HEK293T (cell line): ENCODE results near the gene ETHE1.

Experiments
- CTCF ChIA-PET: fragments of 350-600 bp; formaldehyde crosslinking; extraction: SDS; loops from one replicate; lab custom pipeline; 2021; ENCODE audit warnings: antibody characterized with exemption, inconsistent platforms; lab: Yijun Ruan, JAX
- POLR2A ChIA-PET: fragments of 350-600 bp; formaldehyde crosslinking; extraction: SDS; loops from one replicate; lab custom pipeline; 2020; ENCODE audit warnings: antibody characterized with exemption, inconsistent platforms; lab: Yijun Ruan, JAX
- DNase-seq: peaks from one replicate; pipeline ENCODE4 v3.0.0; 2012; ENCODE audit warnings: mixed read lengths; ENCODE audit errors: extremely low spot score
- ARNT ChIP-seq: fragments of 450-650 bp; IDR thresholded peaks from 2 replicates; pipeline ENCODE4 v1.6.1; 2017; ENCODE audit warnings: mild to moderate bottlenecking
- BHLHE40 ChIP-seq: fragments of 450-650 bp; IDR thresholded peaks from 2 replicates; pipeline ENCODE4 v1.6.1; 2016; ENCODE audit warnings: mild to moderate bottlenecking, moderate library complexity, borderline replicate concordance
- CTBP1 ChIP-seq: fragments of 450-650 bp; IDR thresholded peaks from 2 replicates; pipeline ENCODE4 v1.6.1; 2016; ENCODE audit warnings: borderline replicate concordance
- ELF4 ChIP-seq: fragments of 450-650 bp; IDR thresholded peaks from 2 replicates; pipeline ENCODE4 v1.6.1; 2017; ENCODE audit warnings: antibody characterized with exemption
- FOXA1 ChIP-seq: fragments of 450-650 bp; IDR thresholded peaks from 2 replicates; pipeline ENCODE4 v1.6.1; 2016; ENCODE audit warnings: mild to moderate bottlenecking
- FOXK2 ChIP-seq: fragments of 450-650 bp; IDR thresholded peaks from 2 replicates; pipeline ENCODE4 v1.6.1; 2016; ENCODE audit warnings: mild to moderate bottlenecking
- FOXM1 ChIP-seq: fragments of 450-650 bp; IDR thresholded peaks from 2 replicates; pipeline ENCODE4 v1.6.1; 2017; ENCODE audit warnings: mild to moderate bottlenecking, borderline replicate concordance
- HDGF ChIP-seq: fragments of 450-650 bp; IDR thresholded peaks from 2 replicates; pipeline ENCODE4 v1.6.1; 2017; ENCODE audit warnings: antibody characterized with exemption, borderline replicate concordance
- L3MBTL2 ChIP-seq: fragments of 450-650 bp; conservative IDR thresholded peaks from 2 replicates; pipeline ENCODE4 v1.6.1; 2016; ENCODE audit warnings: mild to moderate bottlenecking
- LEF1 ChIP-seq: fragments of 450-650 bp; IDR thresholded peaks from 2 replicates; pipeline ENCODE4 v1.6.1; 2017; ENCODE audit warnings: mild to moderate bottlenecking, borderline replicate concordance
- SP1 ChIP-seq: fragments of 450-650 bp; IDR thresholded peaks from 2 replicates; pipeline ENCODE4 v1.6.1; 2017
- SUZ12 ChIP-seq: fragments of 450-650 bp; IDR thresholded peaks from 2 replicates; pipeline ENCODE4 v1.6.1; 2016; ENCODE audit warnings: mild to moderate bottlenecking
- TARDBP ChIP-seq: fragments of 450-650 bp; IDR thresholded peaks from 2 replicates; pipeline ENCODE4 v1.6.1; 2016
- ZNF384 ChIP-seq: fragments of 450-650 bp; IDR thresholded peaks from 2 replicates; pipeline ENCODE4 v1.6.1; 2016
- TF ChIP-seq, protein P1 (sequence below): fragments of 450-650 bp; IDR thresholded peaks from 2 replicates; pipeline ENCODE4 v1.6.1; 2016

The ETHE1 gene

DNA sequence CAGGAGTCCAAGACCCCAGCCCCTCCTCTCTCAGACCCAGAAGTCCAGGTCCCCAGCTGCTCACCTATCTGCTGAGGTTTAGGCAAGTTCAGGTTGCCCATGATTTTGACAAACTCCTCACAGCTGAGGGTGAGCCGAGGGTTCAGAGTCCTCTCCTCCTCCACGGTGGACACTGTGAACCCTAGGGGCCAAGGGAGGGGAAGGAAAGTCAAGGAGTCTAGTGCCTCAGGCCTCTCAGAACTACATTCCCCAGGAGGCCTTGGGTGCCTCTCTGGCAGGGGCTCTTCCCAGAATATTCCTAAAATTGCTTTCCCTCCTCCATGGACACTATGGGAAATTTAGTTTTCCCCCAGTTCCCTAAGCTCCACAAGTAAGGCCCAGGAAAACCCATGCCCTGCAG is 19.1 kb downstream of the ETHE1 start:
- CTCF ChIA-PET = no interaction called here
- POLR2A ChIA-PET = no interaction called here
- no peak for DNase-seq
- TF ChIP-seq TARDBP = no peak

DNA sequence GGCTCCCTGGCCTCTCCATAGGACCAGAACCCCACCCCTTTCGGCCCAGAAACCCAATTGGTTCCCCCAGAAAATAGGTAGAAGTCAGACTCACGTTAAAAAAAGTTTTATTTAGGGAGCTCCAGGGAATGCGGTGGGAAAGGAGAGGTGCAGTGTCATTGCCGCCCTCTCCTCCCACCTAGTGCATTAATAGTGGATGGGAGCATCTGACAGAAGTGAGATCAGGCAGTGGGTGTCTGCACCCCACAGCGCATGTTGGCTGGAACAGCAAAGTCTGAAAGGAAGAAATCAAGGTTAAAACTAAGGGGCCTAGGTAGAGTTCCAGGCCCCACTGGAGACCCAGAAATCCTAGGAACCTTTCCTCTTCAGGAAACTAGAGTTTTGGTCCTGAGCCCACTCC is 20.4 kb downstream of the ETHE1 start:
- ChIA-PET CTCF (no interaction called here), POLR2A (no interaction called here)
- TF ChIP-seq FOXK2 = no peak
- DNase-seq = no peak

DNA sequence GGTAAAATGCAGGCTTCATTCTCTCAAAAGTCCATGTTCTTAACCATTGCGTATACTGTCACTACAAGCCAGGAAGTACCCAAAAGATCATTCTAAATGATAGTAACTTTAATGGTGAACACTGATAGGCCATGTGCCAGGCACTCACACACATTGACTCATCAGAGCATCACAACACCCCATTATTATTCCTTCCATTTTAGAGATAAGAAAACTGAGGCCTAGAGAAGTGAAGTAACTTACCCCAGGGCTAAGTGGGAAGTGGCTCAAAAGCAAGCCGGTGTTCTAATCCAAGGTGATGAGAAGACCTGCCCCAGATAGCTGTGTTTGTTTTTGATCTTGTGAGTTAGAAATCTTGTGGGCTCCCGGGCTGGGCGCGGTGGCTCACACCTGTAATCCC is 21.1 kb downstream of the ETHE1 start:
- CTCF ChIA-PET = interaction anchor here (2.4 kb wide), 1 partner anchor 59 kb away, joined by 10 read pairs; no protein-coding TSS in a partner anchor
- no peak for DNase-seq
- no peak for TF ChIP-seq FOXA1
- TF ChIP-seq CTBP1 = no peak
- TF ChIP-seq L3MBTL2 = no peak
- no peak for TF ChIP-seq BHLHE40
- TF ChIP-seq TARDBP = no peak
- no peak for TF ChIP-seq SP1
- TF ChIP-seq ELF4 = no peak
- TF ChIP-seq SUZ12 = no peak
- POLR2A ChIA-PET = no interaction called here

- no peak for TF ChIP-seq TARDBP
- no peak for TF ChIP-seq SUZ12
- TF ChIP-seq FOXK2 = no peak
- no peak for TF ChIP-seq HDGF
- no peak for TF ChIP-seq ZNF384
- ChIA-PET POLR2A (interaction anchor here (1.2 to 2.0 kb wide), 3 partner anchors 15 to 91 kb away, joined by 3 to 11 read pairs (median 4); partner anchors contain the start of genes IRGQ and ZNF576), CTCF (interaction anchor here (2.4 kb wide), 1 partner anchor 58 kb away, joined by 10 read pairs; no protein-coding TSS in a partner anchor)
- DNase-seq = no peak
These were observed 21.9 kb downstream of the ETHE1 start for GRCh38 chr19:43505186-43505456.

DNA sequence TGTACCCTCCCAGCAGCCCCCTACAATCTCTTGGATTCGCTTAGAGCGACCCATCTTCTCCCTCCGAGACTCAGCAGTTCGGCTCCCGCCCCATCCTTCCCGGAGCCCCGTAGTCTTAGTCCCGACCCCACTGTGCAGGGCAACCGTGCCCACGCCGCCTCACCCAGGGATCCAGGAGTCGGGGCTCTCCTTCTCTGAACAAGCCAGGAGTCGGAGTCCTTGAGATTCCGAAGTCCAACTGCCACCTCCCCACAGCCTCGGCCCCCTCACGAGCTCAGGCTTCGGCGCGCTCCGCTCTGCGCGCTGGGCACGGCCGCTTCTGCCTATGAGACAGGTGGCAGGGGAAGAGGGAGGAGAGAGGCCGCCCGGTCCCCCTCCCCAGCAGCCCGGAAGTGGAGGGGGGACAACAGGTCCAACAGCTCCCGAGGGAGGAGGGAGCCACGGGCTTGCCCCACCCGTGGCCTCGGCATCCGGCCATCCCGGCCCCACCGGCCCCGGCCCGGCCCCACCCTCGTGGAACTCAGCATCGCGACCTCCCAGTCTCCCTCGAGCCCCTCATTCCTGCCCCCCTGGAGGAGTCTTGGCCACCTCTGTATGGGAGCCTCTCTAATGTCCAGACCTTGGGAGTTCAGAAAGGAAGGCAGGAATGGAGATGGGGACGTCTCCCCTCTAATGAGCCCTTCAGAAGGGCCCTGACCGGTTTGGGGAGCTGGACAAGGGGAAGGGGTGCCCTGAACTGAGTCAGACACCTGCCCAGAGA is 22.4 kb downstream of the ETHE1 start, which contains the start of gene PHLDB3:
Gene PHLDB3 (minus strand): TSS at position 321 of the 760 bp plus-strand sequence. CDS start 628 bp downstream, outside the sequence.
- TF ChIP-seq TARDBP (no peak), HDGF (no peak), SUZ12 (no peak), FOXM1 (no peak), ZNF384 (no peak), BHLHE40 (no peak), FOXA1 (no peak), ARNT (no peak), FOXK2 (no peak), ELF4 (no peak), L3MBTL2 (no peak; the same call in 1 of the 2 replicates)
- TF ChIP-seq, protein P1, sequence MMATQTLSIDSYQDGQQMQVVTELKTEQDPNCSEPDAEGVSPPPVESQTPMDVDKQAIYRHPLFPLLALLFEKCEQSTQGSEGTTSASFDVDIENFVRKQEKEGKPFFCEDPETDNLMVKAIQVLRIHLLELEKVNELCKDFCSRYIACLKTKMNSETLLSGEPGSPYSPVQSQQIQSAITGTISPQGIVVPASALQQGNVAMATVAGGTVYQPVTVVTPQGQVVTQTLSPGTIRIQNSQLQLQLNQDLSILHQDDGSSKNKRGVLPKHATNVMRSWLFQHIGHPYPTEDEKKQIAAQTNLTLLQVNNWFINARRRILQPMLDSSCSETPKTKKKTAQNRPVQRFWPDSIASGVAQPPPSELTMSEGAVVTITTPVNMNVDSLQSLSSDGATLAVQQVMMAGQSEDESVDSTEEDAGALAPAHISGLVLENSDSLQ = no peak
- peak; percentile 29 for DNase-seq
- ChIA-PET POLR2A (interaction anchor here (0.6 to 2.0 kb wide), 8 partner anchors 9 to 251 kb away, joined by 3 to 11 read pairs (median 4); partner anchors contain the start of genes IRGQ and ZNF576), CTCF (interaction anchor here (0.9 to 2.4 kb wide), 4 partner anchors 9 to 58 kb away, joined by 3 to 10 read pairs (median 3); no protein-coding TSS in a partner anchor)

DNA sequence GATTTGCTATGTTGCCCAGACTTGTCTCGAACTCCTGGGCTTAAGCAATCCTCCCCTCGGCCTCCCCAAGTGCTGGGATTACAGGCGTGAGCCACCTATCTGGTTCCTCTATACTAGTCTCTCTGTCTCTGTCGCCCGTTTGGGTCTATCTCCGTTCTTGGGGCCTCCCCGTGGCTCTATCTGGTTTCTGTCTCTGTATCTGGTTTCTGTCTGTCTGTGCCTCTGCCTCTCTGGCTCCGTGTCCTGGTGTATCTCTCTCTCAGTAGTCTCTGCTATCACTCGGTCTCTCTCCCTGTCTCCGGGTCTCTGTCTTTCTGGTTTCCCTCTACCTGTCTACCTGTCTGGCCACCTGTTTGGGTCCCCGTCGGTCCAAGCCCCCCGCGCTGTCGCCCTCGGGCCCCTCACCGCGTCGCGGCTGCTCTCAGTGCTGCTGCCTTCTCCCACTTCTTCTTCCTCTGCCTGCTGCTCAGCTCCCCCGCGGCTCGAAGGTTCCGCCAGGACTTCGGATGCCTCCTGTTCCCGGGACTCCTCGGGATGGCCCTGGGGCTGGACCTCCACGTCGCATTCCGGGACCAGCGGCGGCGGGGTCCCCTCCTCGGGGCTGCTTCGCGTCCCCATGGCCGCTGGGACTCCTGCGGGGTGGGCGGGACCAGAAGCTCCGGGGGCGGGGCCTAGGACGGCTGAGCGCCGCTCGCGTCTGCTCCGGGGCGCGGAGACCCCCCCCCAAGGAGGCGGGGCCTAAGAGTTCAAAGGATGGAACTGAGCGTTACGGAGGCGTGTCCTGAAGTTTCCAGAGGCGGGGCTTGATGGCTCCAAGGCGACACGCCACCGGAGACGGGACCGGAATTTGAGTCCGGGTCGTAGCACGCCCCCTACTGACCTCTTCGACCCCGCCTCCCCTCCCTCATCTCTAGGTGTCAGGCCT is 23.2 kb downstream of the ETHE1 start:
- peak; percentile 98 for DNase-seq
- CTCF ChIA-PET = interaction anchor here (0.9 to 2.4 kb wide), 4 partner anchors 8 to 57 kb away, joined by 3 to 10 read pairs (median 3); no protein-coding TSS in a partner anchor
- TF ChIP-seq FOXK2 (no peak), SP1 (no peak), L3MBTL2 (peak; percentile 44)
- POLR2A ChIA-PET = interaction anchor here (0.6 to 2.0 kb wide), 8 partner anchors 8 to 252 kb away, joined by 3 to 11 read pairs (median 4); partner anchors contain the start of genes IRGQ and ZNF576

GRCh38 chr19:43502419-43502976 is 24.5 kb downstream of the ETHE1 start:
- TF ChIP-seq FOXM1 (no peak), LEF1 (no peak), SUZ12 (no peak), L3MBTL2 (no peak), SP1 (no peak), ZNF384 (no peak), CTBP1 (no peak), TARDBP (no peak)
- TF ChIP-seq, protein P1 = no peak
- CTCF ChIA-PET = no interaction called here
- POLR2A ChIA-PET = no interaction called here
- no peak for DNase-seq
